Germinal center (tissue), 1 donor: ENCODE measurements around the gene ADGRD1.

ENCODE experiments used
- DNase-seq: peaks from one replicate; pipeline ENCODE4 v3.0.0; 2012; ENCODE audit warnings: mixed read lengths, low spot score

Gene ADGRD1

GRCh38 chr12:131090274-131091210 lies 136.8 kb downstream of the ADGRD1 start:
- no peak for DNase-seq

GRCh38 chr12:131091413-131091975 lies 137.8 kb downstream of the ADGRD1 start:
- DNase-seq, result no peak

DNA sequence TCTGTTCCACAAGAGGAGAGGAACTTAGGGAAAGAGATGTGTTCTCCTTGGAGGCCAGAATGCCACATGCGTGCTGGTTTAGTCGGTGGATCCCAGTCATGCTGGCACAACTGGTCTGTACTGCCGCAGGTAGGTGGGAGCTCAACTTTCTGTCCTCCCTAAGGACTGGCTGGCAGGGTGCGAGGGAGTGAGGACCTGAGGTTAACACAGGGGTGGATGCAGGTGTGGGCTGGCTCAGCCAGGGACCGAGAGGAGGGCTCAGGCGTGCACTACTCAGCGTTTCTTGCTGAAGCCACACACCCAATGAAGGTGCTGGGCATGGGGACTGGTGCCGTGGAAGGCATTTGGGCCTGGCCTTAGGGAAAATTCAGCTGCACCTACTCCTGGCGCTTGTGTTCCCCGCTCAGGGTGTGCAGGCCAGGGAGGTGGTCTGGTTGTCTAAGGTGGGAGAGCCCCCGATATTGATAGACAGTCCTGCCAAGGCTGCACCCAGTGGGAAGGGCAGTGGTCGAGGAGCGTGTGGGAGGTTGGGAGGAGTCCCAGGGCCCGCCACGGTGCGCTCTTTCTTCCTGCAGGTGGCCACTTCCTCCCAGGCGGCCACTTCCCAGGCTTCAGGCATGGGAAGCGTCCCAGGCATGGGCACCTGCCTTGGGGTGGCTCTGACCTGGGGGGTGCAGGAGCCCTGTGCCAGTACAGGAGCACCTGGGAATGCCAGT lies 138.4 kb downstream of the ADGRD1 start:
- no peak for DNase-seq

- no peak for DNase-seq
These were observed 139.3 kb downstream of the ADGRD1 start for GRCh38 chr12:131092901-131093603.

GRCh38 chr12:131093604-131093955 lies 139.9 kb downstream of the ADGRD1 start:
- DNase-seq, result no peak

DNA sequence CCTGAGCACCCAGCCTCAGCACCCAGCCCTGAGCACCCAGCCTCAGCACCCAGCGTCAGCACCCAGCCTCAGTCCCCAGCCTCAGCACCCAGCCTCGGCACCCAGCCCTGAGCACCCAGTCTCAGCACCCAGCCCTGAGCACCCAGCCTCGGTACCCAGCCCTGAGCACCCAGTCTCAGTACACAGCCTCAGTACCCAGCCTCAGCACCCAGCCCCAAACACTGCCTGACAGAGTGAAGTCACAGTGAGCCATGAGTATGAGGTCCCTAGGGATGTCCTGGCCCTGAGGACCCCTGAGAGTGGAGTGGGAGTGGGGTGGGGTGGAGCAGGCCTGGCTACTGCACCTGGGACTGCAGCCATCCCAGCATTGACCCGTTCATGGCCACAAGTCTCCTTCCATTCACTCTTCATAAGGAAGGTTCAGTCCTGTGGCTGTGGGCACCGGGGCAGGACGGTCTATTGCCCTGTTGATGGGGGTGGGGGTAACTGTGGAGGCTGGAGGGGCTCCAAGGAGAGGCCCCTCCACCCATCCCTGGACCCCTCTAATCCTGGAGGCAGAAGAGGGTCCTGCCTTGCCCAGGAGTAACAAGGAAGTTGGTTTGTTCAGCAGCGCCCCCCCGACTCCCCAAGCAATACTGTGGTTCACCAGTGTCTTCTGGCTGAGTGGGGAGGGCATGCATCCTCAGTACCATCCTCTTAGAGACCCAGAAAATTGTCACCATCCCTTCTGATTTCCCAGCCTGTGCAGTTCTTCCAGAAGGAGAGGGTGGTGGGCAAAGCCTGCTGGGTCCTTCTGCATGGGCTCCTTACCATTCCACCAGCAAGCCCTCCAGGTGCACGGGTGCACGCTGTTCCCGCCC lies 140.5 kb downstream of the ADGRD1 start:
- DNase-seq, result no peak

DNA sequence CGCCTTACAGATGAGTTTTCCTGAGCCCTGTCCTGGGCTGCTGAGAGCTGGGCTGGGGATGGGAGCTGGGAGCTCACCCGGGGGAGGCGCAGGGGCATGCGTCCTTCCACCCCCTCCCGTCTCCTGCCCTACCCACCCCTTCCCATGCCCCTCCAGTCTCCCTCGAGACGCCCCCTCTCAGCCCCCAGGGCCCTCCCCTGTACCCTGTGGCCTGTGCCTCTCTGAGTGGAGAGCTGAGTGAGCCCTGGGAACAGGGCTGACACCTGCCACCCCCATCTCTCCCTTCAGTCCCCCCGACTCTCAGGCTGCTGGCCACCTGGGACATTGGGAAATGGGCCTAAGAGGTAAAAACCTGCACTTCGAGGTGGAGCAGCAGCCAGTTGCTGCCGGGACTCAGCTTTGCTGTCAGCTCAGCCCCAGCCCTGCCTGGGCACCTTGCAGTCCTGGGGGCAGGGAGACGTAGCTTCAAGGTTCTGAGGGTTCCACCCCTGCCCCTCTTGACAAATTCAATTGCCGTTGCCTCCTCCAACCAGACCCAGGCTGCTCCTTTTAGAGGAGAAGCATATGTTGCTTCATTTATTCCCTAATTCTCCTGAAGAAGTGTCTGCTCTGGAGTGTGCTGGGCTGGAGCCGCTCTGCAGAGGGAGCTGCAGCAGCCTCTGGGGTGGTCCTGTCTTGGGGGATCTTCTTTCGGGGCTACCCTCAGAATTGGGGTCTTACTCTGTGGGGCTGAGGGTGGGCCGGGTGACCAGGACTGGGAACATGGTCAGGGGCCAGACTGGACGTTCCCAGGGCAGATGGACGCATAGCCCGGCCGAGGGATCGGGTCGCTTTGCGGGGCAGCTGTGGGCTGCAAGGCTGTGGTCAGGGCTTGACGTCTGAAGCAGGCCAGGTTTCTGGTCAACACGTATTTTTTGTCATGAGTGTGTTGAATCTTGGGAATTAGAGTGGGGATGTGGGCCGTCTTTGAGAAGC lies 141.4 kb downstream of the ADGRD1 start:
- no peak for DNase-seq

DNA sequence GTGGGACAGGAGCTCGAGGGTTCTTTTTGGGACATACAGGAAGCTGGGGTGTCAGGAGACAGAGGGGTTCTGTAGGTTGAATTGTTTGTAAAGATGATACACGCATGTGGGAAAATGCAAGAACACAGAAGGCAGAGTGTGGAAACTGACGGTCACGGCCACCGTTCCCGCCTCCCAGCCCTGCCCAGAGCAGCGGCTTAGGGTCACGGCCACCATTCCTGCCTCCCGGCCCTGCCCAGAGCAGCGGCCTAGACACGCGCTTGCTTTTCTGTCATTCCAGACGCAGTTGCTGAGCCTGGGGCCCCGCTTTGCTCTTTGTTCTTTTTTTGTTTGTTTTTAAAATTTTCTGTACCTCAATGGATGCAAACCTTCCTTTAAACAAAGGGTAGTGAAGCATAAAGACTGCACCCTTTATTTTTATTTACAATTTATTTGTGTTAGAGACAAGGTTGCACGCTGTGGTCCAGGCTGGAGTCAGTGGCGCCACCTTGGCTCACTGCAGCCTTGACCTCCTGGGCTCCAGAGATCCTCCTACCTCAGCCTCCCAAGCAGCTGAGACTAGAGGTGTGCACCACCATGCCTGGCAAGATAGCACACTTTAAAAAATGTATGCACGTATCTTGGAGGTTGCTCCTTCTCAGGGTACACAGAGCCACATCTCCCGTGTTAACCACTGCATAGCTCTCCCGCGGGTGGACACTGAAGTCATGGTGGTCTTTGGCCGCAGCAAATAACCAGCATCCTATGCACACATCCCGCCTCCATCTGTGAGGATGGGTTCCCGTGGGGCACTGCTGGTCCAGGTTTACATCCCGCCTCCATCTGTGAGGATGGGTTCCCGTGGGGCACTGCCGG lies 142.3 kb downstream of the ADGRD1 start:
- DNase-seq, result no peak

GRCh38 chr12:131096681-131097181 lies 143.0 kb downstream of the ADGRD1 start:
- DNase-seq, result no peak

DNA sequence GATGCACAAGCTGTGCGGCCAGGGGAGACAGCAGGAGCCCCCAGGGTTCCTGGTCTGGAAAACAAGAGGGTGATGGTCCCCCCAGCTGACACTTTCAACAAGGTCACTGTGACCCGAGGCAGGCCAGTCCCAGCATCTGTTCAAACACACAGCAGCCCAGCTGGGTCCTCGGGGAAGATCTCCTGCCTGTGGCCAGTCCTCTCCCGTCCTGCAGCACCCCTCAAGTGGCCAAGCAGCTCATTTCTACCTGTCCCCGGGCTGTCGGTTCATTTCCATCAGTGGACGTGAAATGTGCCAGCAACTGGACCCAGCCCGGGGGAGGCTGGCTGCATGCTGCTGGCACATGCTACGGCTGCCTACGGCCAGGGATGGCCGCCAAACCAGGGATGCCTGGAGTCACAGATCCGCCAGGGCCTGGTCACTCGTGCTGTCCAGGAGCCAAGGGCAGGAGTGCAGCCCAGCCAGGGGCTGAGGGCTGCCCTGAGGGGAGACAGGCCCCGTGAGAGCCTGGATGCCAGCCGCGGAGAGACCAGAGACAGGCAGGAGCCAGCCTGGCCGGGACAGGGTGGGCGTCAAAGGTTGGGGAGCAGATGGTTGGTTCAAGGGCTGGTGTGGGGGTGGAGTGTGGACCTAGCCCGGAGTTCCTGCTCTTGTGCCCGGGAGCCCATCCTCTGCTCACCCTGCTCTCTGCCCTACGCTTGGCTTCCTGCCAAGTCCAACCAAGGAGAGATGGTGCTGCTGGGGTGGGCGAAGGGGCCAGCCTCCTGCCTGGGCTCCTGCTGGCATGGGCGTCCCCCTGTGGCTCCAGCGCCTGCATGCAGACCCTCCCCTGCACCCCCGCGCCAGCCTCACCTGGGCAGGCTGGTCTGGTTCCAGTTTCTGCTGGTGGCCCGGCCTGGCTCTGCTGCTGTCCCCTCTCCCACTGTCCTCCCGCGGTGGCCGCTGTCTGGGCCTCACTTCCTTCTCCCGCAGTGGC lies 143.8 kb downstream of the ADGRD1 start:
- no peak for DNase-seq

DNA sequence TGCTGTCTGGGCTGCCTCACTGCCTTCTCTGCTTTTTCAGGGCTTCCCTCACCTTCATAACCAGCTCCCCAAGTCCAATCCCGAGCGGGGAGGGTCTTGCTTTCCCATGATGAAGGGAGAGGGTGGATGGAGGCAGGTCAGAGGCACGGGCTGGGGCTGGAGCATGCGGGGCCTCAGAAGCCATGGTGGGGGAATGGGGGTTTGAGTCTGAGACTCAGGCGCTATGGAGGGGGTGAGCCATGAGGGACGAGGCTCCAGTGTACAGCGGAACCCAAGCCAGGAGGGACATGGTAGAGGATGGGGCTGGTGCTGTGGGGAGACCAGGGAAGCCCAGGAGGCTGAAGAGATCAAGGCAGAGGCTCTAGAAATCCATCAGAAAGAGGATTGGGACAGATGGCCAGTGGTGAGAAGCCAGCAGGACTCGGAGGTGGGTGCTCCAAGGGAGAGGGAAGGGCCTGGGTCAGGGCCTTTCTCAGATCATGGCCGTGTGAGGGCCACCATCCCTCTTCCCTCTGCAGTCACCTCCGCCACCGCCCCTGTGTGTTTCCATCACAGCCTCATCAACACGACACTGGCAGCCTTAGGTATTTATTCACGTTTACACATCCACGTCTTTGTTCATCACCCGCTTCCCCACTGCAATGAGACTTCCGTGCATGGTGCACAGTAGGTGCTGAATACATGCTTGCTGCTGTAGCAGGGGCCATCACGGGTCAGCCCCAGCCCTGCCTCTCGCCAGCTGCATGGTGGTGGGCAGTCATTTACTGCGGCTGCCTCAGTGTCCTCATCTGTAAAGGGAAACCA lies 144.7 kb downstream of the ADGRD1 start:
- DNase-seq, result no peak

GRCh38 chr12:131100031-131100674 lies 146.4 kb downstream of the ADGRD1 start:
- DNase-seq, result no peak

DNA sequence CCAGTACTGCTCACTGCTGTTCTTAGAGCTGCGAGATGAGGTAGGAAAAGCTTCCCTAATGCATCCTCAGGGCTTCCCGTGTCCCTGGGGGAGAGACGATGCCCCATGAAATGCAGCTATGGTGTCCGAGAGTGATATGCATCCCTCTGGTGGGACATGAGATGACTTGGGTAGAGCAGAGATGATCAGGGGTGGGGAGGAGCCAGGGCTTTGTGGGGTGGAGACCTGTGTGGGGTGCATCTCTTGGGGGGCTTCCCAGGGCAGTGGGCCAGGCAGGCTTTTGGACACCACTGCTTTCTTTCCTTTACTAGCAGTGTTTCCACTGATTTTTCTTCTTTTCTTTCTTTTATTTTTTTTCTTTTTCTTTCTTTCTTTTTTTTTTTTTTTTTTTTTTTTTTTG lies 147.3 kb downstream of the ADGRD1 start:
- no peak for DNase-seq

- no peak for DNase-seq
These were observed 148.2 kb downstream of the ADGRD1 start for GRCh38 chr12:131101703-131102492.

DNA sequence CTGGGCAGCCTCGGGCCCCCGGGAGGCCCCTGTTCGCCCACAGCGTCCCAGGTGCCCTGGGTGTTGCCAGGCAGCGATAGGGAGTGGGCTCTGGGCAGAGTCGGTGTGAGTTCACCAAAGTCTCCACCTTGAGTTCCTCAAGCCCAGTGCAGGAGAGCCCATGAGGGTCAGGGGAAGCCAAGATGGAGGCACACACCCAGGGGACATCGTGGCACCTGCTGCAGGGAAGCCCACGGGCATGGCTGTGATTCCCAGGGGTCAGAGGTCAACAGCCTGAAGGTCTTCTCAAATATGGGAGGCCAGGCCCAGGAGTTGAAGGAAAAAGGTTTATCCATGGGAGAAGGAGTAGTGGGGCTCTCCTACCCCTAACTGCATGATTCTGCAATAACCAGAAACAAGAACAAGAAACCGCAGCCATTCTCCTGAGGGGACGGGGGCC lies 148.8 kb downstream of the ADGRD1 start:
- no peak for DNase-seq
